ENCODE measurements around the gene ATP6V1D.
A peak's percentile ranks its signal among the peaks of the same experiment; 100 is the strongest.
"Not testable (repeated sequence)": the region's sequence is repeated elsewhere in the genome, so short reads cannot be mapped to it uniquely, and the experiment has no call there.

The ATP6V1D gene

GRCh38 chr14:67359775-67360469, at the start of gene ATP6V1D, which contains the start of gene EIF2S1:
Gene ATP6V1D (minus strand): TSS chr14:67359804. CDS start chr14:67359698, 106 bp downstream.
Gene EIF2S1 (plus strand): TSS chr14:67360328. CDS start chr14:67364768, 4,440 bp downstream.
- DNase-seq (ENCODE audit: low read depth in 2 of 2, low spot score in 1 of 2), result peak; percentile 99

GRCh38 chr14:67408122-67408801, 48.7 kb upstream of the ATP6V1D start:
- DNase-seq (ENCODE audit: low read depth in 2 of 2, low spot score in 1 of 2), result not testable (repeated sequence)

- no peak for DNase-seq (ENCODE audit: low read depth in 2 of 2, low spot score in 1 of 2)
Observed at GRCh38 chr14:67405771-67406170, 46.2 kb upstream of the ATP6V1D start.

- no peak for DNase-seq (ENCODE audit: low read depth in 2 of 2, low spot score in 1 of 2)
Observed at GRCh38 chr14:67400434-67400833, 40.8 kb upstream of the ATP6V1D start.

- DNase-seq (ENCODE audit: low read depth in 2 of 2, low spot score in 1 of 2), result no peak
Observed at GRCh38 chr14:67397536-67397935, 37.9 kb upstream of the ATP6V1D start.

GRCh38 chr14:67396381-67396970, 36.9 kb upstream of the ATP6V1D start:
- DNase-seq (ENCODE audit: low read depth in 2 of 2, low spot score in 1 of 2), result no peak

- DNase-seq (ENCODE audit: low read depth in 2 of 2, low spot score in 1 of 2), result no peak
Observed at GRCh38 chr14:67395876-67396189, 36.2 kb upstream of the ATP6V1D start.

GRCh38 chr14:67395086-67395875, 35.7 kb upstream of the ATP6V1D start:
- no peak for DNase-seq (ENCODE audit: low read depth in 2 of 2, low spot score in 1 of 2)

GRCh38 chr14:67393689-67394088, 34.1 kb upstream of the ATP6V1D start:
- no peak for DNase-seq (ENCODE audit: low read depth in 2 of 2, low spot score in 1 of 2)

- DNase-seq (ENCODE audit: low read depth in 2 of 2, low spot score in 1 of 2), result no peak
Observed at GRCh38 chr14:67392800-67393199, 33.2 kb upstream of the ATP6V1D start.

- no peak for DNase-seq (ENCODE audit: low read depth in 2 of 2, low spot score in 1 of 2)
Observed at GRCh38 chr14:67392123-67392522, 32.5 kb upstream of the ATP6V1D start.

- no peak for DNase-seq (ENCODE audit: low read depth in 2 of 2, low spot score in 1 of 2)
Observed at GRCh38 chr14:67391268-67391667, 31.7 kb upstream of the ATP6V1D start.

GRCh38 chr14:67389811-67390534, 30.4 kb upstream of the ATP6V1D start:
- DNase-seq (ENCODE audit: low read depth in 2 of 2, low spot score in 1 of 2), result no peak

- no peak for DNase-seq (ENCODE audit: low read depth in 2 of 2, low spot score in 1 of 2)
Observed at GRCh38 chr14:67389275-67389674, 29.7 kb upstream of the ATP6V1D start.

GRCh38 chr14:67387195-67387594, 27.6 kb upstream of the ATP6V1D start:
- DNase-seq (ENCODE audit: low read depth in 2 of 2, low spot score in 1 of 2), result no peak

GRCh38 chr14:67385618-67386017, 26.0 kb upstream of the ATP6V1D start:
- no peak for DNase-seq (ENCODE audit: low read depth in 2 of 2, low spot score in 1 of 2)

GRCh38 chr14:67385120-67385519, 25.5 kb upstream of the ATP6V1D start:
- DNase-seq (ENCODE audit: low read depth in 2 of 2, low spot score in 1 of 2), result no peak

- DNase-seq (ENCODE audit: low read depth in 2 of 2, low spot score in 1 of 2), result no peak
Observed at GRCh38 chr14:67377916-67378315, 18.3 kb upstream of the ATP6V1D start.

GRCh38 chr14:67373347-67373746, 13.7 kb upstream of the ATP6V1D start:
- no peak for DNase-seq (ENCODE audit: low read depth in 2 of 2, low spot score in 1 of 2)

- DNase-seq (ENCODE audit: low read depth in 2 of 2, low spot score in 1 of 2), result no peak
Observed at GRCh38 chr14:67372833-67373232, 13.2 kb upstream of the ATP6V1D start.

Data from stimulated activated CD8-positive, alpha-beta memory T cell treated with anti-CD3 and anti-CD28 coated beads, Interleukin-4, amount 100 ng/mL, for 1 hour (primary cell).